Measurements from ENCODE around the gene GPR149.
"Not testable (repeated sequence)": the region's sequence is repeated elsewhere in the genome, so short reads cannot be mapped to it uniquely, and the experiment has no call there.

GPR149 gene

GRCh38 chr3:154430014-154430413 is at the start of gene GPR149:
Gene GPR149, minus strand, starts transcription at chr3:154430190. Its CDS starts 575 bp downstream, at chr3:154429615.
- no peak for DNase-seq

GRCh38 chr3:154473769-154474168 is 43.8 kb upstream of the GPR149 start:
- DNase-seq, result no peak

GRCh38 chr3:154469585-154469984 is 39.6 kb upstream of the GPR149 start:
- DNase-seq, result no peak

GRCh38 chr3:154464440-154465190 is 34.6 kb upstream of the GPR149 start:
- no peak for DNase-seq

GRCh38 chr3:154458560-154458959 is 28.6 kb upstream of the GPR149 start:
- DNase-seq, result no peak

- DNase-seq, result not testable (repeated sequence)
Observed at GRCh38 chr3:154439081-154439480, 9.1 kb upstream of the GPR149 start.

GRCh38 chr3:154431043-154431442 is 1.1 kb upstream of the GPR149 start:
- no peak for DNase-seq

GRCh38 chr3:154428286-154429206 is 1.4 kb downstream of the GPR149 start:
- no peak for DNase-seq

GRCh38 chr3:154427685-154428285 is 2.2 kb downstream of the GPR149 start:
- no peak for DNase-seq

GRCh38 chr3:154422694-154423093 is 7.3 kb downstream of the GPR149 start:
- DNase-seq, result no peak

- no peak for DNase-seq
Observed at GRCh38 chr3:154421083-154421482, 8.9 kb downstream of the GPR149 start.

GRCh38 chr3:154398084-154398967 is 31.7 kb downstream of the GPR149 start:
- no peak for DNase-seq

GRCh38 chr3:154389861-154390260 is 40.1 kb downstream of the GPR149 start:
- DNase-seq, result no peak

- DNase-seq, result no peak
Observed at GRCh38 chr3:154384479-154384878, 45.5 kb downstream of the GPR149 start.

GRCh38 chr3:154378311-154378710 is 51.7 kb downstream of the GPR149 start:
- DNase-seq, result no peak

- DNase-seq, result no peak
Observed at GRCh38 chr3:154367221-154367620, 62.8 kb downstream of the GPR149 start.

- DNase-seq, result no peak
Observed at GRCh38 chr3:154364849-154365248, 65.1 kb downstream of the GPR149 start.

- DNase-seq, result no peak
Observed at GRCh38 chr3:154361099-154361498, 68.9 kb downstream of the GPR149 start.

GRCh38 chr3:154356009-154356408 is 74.0 kb downstream of the GPR149 start:
- DNase-seq, result no peak

- DNase-seq, result no peak
Observed at GRCh38 chr3:154349223-154349622, 80.8 kb downstream of the GPR149 start.

GRCh38 chr3:154345422-154346122 is 84.4 kb downstream of the GPR149 start:
- DNase-seq, result no peak

GRCh38 chr3:154338570-154338969 is 91.4 kb downstream of the GPR149 start:
- no peak for DNase-seq
